Fibroblast of lung (primary cell): ENCODE measurements around the gene LIN52. TPM values are rescaled to one million over a fixed set of nuclear protein-coding genes. Genes with fewer than 3 reads are reported as not detected.

Source experiments
- DNase-seq, 2 donors: peaks; one replicate each; pipeline versions ENCODE4 v3.0.0 to v3.0.0-alpha.2; 2010; ENCODE audit warnings: low read depth in 2 of 2
- H2AFZ ChIP-seq: 2 replicates; pipeline ENCODE4 v1.5.1; 2012; ENCODE audit warnings: low read length, control low read depth, inconsistent platforms
- H3K27ac ChIP-seq: 2 replicates; pipeline ENCODE4 v1.5.1; 2011; ENCODE audit warnings: low read length, control low read depth; ENCODE audit not compliant: insufficient read depth
- H3K27me3 ChIP-seq: 2 replicates; pipeline ENCODE4 v1.5.1; 2011; ENCODE audit warnings: mild to moderate bottlenecking, low read length; ENCODE audit not compliant: control insufficient read depth, insufficient read depth
- H3K36me3 ChIP-seq: 2 replicates; pipeline ENCODE4 v1.5.1; 2011; ENCODE audit warnings: low read length; ENCODE audit not compliant: control insufficient read depth, insufficient read depth
- H3K4me1 ChIP-seq: 2 replicates; pipeline ENCODE4 v1.5.1; 2011; ENCODE audit warnings: low read length; ENCODE audit not compliant: control insufficient read depth, insufficient read depth; ENCODE audit errors: extremely low read depth
- H3K4me2 ChIP-seq: 2 replicates; pipeline ENCODE4 v1.5.1; 2011; ENCODE audit warnings: low read length, control low read depth; ENCODE audit not compliant: insufficient read depth; ENCODE audit errors: extremely low read depth
- H3K4me3 ChIP-seq, 4 experiments: fragments of 200-600 bp in 1 of 4; sonication (generic) in 1 of 4; replicated peaks in 1 of 4; 2 replicates each; pipeline ENCODE4 v1.5.1; 2011 to 2016; ENCODE audit warnings: low read length in 4 of 4, low read depth in 3 of 4, mild to moderate bottlenecking in 3 of 4, control low read depth in 2 of 4, inconsistent platforms in 1 of 4, mixed read lengths in 1 of 4; ENCODE audit not compliant: insufficient read depth in 1 of 4; ENCODE audit errors: control extremely low read depth in 1 of 4
- H3K79me2 ChIP-seq: 2 replicates; pipeline ENCODE4 v1.5.1; 2012; ENCODE audit warnings: mild to moderate bottlenecking, low read length, inconsistent platforms; ENCODE audit not compliant: control insufficient read depth, insufficient read depth
- H3K9ac ChIP-seq: 2 replicates; pipeline ENCODE4 v1.5.1; 2011; ENCODE audit warnings: mild to moderate bottlenecking, low read length, control low read depth; ENCODE audit not compliant: insufficient read depth
- H3K9me3 ChIP-seq: 2 replicates; pipeline ENCODE4 v1.5.1; 2012; ENCODE audit warnings: low read depth, low read length; ENCODE audit not compliant: control insufficient read depth, insufficient read depth
- H4K20me1 ChIP-seq: 2 replicates; pipeline ENCODE4 v1.5.1; 2011; ENCODE audit warnings: low read length; ENCODE audit not compliant: control insufficient read depth, insufficient read depth; ENCODE audit errors: extremely low read depth
- EZH2 ChIP-seq: IDR thresholded peaks from 2 replicates; pipeline ENCODE4 v1.5.1; 2012; ENCODE audit warnings: low read length, control low read depth, mild to moderate bottlenecking; ENCODE audit errors: missing control alignments
- polyA plus RNA-seq, 2 donors: library from polyadenylated mRNA; depleted of rRNA in 1 of 2; stranded (reverse) in 1 of 2; unstranded in 1 of 2; fragments of >200 nt; gene quantifications; 2 replicates each; pipeline ENCODE4 v1.2.1, GENCODE V29; 2011 to 2012; ENCODE audit warnings: missing spikeins in 1 of 2
- total RNA-seq: library from RNA; depleted of rRNA; stranded (reverse); fragments of >200 nt; gene quantifications from 2 replicates; pipeline ENCODE4 v1.2.1, GENCODE V29; 2014
- TF ChIP-seq, protein P1 (sequence below), 2 donors: IDR thresholded peaks in 1 of 2; conservative IDR thresholded peaks in 1 of 2; 1 replicate in 1 of 2; 2 replicates in 1 of 2; pipeline ENCODE4 v1.5.1; 2011 to 2012; ENCODE audit warnings: low read length in 2 of 2, control low read depth in 1 of 2, inconsistent platforms in 1 of 2, low read depth in 1 of 2, mild to moderate bottlenecking in 1 of 2

Gene LIN52
- total and polyA plus RNA-seq, 2 donors (not counting 1 experiment from before 2014, with no cell fraction given): 7.5 to 11.9 TPM

DNA sequence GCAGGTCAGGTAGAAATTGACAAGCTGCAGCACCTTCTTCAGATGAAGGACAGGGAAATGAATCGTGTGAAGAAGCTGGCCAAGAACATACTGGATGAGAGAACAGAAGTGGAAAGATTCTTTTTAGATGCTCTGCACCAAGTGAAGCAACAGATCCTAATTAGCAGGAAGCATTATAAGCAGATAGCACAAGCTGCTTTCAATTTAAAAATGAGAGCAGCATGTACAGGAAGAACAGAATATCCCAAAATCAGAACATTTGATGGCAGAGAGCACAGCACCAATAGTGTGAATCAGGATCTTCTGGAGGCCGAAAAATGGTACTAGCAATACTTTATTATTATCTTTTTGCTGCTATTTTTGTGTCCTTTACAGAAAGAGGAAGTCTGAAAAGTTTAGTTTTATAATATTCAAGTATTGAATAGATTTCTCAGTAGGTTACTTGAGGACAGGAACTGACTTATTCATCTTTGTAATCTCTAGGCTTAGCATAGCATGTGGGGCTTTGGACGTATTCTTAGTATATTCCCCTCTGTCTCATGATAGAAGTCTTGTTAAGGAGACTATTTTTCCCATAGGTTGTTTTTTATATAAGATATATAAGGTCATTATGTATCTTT, 34.8 kb upstream of the LIN52 start:
- no peak overlapping the region for H2AFZ ChIP-seq
- no peak overlapping the region for H3K9ac ChIP-seq
- H3K27me3 ChIP-seq: no peaks in the 10 kb centered on the region
- TF ChIP-seq, protein P1, sequence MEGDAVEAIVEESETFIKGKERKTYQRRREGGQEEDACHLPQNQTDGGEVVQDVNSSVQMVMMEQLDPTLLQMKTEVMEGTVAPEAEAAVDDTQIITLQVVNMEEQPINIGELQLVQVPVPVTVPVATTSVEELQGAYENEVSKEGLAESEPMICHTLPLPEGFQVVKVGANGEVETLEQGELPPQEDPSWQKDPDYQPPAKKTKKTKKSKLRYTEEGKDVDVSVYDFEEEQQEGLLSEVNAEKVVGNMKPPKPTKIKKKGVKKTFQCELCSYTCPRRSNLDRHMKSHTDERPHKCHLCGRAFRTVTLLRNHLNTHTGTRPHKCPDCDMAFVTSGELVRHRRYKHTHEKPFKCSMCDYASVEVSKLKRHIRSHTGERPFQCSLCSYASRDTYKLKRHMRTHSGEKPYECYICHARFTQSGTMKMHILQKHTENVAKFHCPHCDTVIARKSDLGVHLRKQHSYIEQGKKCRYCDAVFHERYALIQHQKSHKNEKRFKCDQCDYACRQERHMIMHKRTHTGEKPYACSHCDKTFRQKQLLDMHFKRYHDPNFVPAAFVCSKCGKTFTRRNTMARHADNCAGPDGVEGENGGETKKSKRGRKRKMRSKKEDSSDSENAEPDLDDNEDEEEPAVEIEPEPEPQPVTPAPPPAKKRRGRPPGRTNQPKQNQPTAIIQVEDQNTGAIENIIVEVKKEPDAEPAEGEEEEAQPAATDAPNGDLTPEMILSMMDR (conservative IDR thresholded peaks at IDR 0.05 in 1 of 2, IDR thresholded peaks at IDR 0.05 in 1 of 2; ENCODE audit: low read depth in 1 of 2, low read length in 2 of 2): no peak
- TF ChIP-seq EZH2: no peak
- H3K79me2 ChIP-seq: no peaks in the 10 kb centered on the region
- H4K20me1 ChIP-seq: no peaks in the 10 kb centered on the region
- no peaks in the 10 kb centered on the region for H3K36me3 ChIP-seq
- H3K27ac ChIP-seq: no peak overlapping the region
- H3K4me2 ChIP-seq: no peak overlapping the region
- no peaks in the 10 kb centered on the region for H3K9me3 ChIP-seq
- DNase-seq: no peak
- H3K4me1 ChIP-seq: no peaks in the 10 kb centered on the region
- no peak overlapping the region for H3K4me3 ChIP-seq

DNA sequence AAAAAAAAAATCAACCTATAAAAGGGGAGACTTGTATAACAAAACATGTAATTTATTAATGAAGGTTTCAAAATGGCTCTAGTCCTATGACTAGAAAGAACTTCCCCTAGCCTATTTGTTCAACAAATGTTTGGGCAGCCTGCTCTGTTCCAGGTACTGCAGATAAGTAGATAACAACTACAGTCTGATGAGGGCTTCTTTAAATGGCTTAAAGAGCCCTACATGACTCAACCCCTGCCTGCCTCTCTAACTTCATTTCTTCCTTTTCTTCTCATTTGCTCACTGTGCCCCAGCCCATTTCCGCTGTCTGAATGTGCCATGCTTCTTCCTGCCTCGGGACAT, 22.0 kb upstream of the LIN52 start:
- Histone ChIP-seq H3K9me3 (no peaks in the 10 kb centered on the region), H3K4me3 (no peak overlapping the region), H3K4me1 (peaks cover 17% of the 10 kb centered on the region), H3K27ac (no peak overlapping the region), H4K20me1 (no peaks in the 10 kb centered on the region), H2AFZ (no peak overlapping the region), H3K79me2 (no peaks in the 10 kb centered on the region), H3K36me3 (peaks cover 1% of the 10 kb centered on the region), H3K9ac (no peak overlapping the region), H3K27me3 (no peaks in the 10 kb centered on the region), H3K4me2 (no peak overlapping the region)
- DNase-seq: peak in 1 of 2 donors; percentile 18
- TF ChIP-seq EZH2: no peak
- TF ChIP-seq, protein P1 (conservative IDR thresholded peaks at IDR 0.05 in 1 of 2, IDR thresholded peaks at IDR 0.05 in 1 of 2; ENCODE audit: low read depth in 1 of 2, low read length in 2 of 2): no peak

DNA sequence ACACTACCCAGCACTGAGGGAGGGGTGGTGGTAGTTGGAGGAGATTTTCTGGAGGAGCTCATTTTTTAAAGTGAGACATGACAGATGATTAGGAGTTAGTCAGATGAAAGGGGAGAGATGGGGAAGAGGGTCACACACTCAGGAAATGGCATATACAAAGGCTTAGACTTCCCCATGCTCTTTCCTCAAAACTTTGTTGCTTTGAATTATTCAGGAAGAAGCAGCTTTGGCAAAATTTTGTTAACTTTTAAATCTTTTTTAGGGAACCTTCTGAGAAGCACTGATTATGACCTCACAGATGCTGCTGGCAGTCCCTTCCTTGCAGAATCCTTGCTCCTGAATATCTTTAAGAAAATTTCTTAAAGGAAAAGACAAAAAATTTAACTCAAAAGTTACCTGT, 20.3 kb upstream of the LIN52 start:
- TF ChIP-seq, protein P1 (conservative IDR thresholded peaks at IDR 0.05 in 1 of 2, IDR thresholded peaks at IDR 0.05 in 1 of 2; ENCODE audit: low read depth in 1 of 2, low read length in 2 of 2): no peak
- no peak for TF ChIP-seq EZH2
- H3K4me2 ChIP-seq: no peak overlapping the region
- DNase-seq: no peak
- peaks cover 1% of the 10 kb centered on the region for H3K36me3 ChIP-seq
- H2AFZ ChIP-seq: no peak overlapping the region
- H3K4me1 ChIP-seq: peaks cover 17% of the 10 kb centered on the region
- H3K27me3 ChIP-seq: no peaks in the 10 kb centered on the region
- H3K79me2 ChIP-seq: no peaks in the 10 kb centered on the region
- no peaks in the 10 kb centered on the region for H3K9me3 ChIP-seq
- H4K20me1 ChIP-seq: no peaks in the 10 kb centered on the region
- no peak overlapping the region for H3K9ac ChIP-seq
- no peak overlapping the region for H3K4me3 ChIP-seq
- H3K27ac ChIP-seq: no peak overlapping the region
